GM18951 (cell line): Measurements from ENCODE around the gene MFSD12.

Experiments
- POLR2A ChIP-seq: IDR thresholded peaks from 4 replicates; pipeline ENCODE4 v1.6.1; 2011; ENCODE audit warnings: mild to moderate bottlenecking; ENCODE audit not compliant: insufficient read length, insufficient read depth; ENCODE audit errors: extremely low read depth
- in situ Hi-C: fragments of 300-500 bp; cut with MboI; formaldehyde crosslinking; loops from one replicate; pipeline ENCODE4 v1.12.0; 2022; ENCODE audit warnings: low sequenced_read_pairs, mixed read lengths, inconsistent platforms; ENCODE audit not compliant: unreplicated experiment

Gene MFSD12

DNA sequence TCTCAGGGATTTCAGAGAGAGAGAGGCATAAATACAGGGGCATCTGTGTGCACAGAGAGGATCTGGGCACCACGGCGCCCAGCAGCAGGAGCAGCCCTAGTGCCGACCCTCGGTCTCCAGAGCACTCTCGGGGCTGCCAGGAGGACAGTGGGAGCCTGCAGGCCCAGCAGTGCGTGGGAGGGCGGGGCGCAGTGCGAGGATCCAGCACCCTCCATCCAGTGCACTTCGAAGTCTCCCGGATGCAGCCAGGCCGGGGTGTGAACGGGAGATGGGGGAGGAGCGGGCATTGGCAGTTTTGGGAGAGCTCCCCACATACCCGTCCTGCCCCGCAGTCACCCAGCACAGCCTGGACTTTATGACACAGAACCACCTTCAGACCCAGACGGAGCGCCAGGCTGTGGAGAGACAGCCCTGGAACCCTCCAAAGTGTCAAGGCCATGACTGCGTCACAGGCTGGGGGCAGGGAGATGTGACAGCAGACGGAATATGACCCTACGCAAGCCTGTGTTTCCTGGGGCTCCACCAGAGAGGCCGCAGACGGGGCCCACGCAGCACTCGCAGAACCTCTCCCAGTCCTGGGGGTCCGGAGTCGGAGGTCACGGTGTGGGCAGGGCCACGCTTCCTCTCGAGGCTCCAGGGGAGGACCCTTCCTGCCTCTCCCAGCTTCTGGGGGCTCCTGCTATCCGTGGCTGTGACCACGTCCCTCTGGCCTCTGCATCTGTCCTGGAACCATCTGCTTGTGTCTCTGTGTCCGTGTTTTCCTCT lies 33.1 kb downstream of the MFSD12 start:
- no peak for TF ChIP-seq POLR2A
- in situ Hi-C loops, result no loop called here

DNA sequence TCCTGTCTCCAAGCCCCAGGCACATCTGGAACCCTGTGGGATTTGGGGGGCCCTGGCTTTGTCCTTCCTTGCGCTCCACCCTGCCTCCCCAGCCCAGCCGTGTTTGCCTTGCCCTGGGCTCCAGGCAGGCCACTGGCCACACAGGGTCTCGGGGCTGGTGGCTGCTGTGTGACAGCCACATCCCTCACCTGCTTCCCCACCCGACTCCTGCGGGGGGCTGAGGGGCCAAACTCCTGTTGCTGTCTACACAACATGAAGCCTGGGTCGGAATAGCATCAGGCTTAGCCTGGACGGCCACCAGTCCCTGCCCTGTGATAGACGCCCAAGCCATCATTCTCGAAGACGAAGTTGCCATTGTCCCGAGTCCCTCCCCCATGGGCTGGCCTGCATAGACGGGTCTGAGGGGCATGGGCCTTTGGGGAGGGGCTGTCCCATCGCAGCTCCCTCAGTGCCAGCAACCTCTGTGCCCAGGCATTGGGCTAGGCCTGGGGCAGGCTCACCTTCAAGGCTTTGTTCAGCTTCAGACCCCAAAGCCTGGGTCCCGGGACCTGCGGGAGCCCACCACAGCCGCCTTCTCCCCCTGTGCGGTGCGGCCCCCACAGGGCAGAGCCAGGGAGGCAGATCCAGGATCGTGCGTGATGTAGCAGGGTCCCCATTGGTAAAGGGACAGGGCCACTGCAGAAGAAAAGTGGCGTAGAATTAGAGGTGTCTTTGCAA lies 33.9 kb downstream of the MFSD12 start:
- in situ Hi-C loops, result no loop called here
- TF ChIP-seq POLR2A, result no peak

DNA sequence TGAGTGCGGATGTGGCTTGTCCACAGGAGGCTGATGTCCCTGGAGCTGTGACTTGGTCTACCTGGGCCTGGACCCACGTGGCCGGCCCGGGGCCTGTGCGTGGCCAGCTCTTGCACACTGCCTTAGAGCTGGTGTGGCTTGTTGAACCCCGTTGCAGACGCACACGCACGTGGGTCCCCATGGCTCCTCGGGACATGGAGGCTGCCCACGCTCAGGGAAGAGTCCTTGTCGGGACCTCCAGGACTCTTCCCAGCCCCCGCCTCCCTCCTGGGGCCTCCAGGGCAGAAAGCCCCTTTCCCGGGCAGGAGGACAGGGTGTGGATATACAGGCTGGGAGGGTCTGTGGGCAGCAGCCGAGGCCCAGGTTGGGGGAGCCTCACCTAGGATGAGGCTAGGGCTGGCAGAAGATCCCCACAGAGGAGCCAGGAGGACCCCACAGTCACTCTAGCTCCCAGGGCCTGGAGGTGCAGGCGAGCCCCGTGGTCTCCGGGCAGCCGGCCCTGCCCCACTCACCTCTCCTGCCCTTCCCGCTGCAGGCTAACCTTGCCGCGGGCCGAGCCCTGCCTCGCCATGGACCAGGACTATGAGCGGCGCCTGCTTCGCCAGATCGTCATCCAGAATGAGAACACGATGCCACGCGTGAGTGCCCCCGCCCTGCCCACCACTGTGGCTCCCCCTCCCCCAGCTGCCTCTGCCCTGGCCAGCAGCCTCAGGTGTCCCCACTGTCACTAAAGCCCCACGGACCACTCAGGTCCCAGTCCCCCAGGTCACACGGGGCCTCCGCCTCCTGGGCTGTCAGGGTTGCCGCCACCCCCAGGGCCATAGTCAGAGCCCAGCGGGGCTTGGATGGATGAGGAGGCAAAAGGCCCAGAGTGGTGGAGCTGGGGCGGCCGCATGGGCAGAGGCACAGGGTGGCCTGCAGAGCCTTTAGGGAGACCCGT lies 34.7 kb downstream of the MFSD12 start:
- no peak for TF ChIP-seq POLR2A
- in situ Hi-C loops, result no loop called here

DNA sequence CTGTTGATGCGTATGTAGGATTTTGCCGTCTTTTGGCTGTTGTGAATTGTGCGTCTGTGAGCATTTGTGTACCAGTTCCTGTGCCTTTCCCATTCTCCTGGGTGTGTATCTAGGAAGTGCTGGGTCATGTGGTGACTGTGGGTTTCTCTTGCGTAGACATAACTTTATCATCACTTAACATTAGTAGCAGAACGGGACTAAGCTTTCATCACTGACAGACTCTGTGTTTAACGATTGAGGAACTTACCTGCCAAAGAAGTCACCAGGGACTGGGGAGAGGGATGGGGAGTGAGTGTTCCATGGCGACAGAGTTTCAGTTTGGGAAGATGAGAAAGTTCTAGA lies 36.3 kb downstream of the MFSD12 start:
- in situ Hi-C loops, result no loop called here
- TF ChIP-seq POLR2A, result no peak

DNA sequence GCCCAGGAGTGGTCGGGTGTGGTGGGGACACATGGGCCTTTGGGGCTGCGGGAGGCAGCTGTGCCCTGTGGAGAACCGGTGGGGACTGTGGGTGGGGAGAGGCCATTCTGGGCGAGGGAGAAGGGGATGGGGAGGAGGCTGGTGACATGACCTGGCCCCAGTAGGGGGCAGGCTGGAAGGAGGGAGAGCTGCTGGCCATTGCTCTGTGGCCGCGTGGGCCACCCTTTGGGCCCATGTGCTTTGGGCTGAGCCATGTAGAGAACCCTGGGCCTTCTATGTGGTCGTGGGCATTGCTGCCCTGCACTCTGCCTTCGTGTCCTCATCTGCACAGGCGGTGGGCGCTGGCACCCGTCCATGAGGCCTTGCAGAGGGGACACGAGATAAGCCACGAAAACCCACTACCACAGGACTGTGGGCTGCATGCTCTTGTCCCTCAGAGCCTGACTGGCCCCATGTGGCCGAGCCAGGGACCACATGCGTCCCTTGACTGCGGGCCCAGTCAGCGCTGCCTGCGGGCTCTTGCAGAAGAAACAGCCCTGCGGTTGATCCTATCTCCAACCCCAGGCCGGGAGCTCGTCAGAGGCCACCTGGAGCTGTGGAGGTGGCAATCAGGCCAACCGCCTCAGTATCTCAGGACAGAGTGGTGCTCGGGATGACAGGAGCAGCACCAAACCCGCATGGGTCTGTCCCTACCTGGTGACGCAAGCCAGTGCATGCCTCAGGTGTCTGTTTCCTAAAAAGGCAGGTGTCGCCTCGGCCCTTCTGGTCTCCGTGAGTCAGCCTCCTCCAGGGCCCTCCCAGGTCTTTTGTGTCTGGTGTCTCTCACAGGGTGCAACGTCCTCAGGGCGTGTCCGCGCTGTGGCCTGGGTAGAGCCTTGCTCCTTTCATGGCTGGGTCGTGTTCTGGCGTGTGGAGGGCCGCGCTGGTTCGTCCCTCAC lies 37.0 kb downstream of the MFSD12 start:
- no peak for TF ChIP-seq POLR2A
- in situ Hi-C loops, result no loop called here

DNA sequence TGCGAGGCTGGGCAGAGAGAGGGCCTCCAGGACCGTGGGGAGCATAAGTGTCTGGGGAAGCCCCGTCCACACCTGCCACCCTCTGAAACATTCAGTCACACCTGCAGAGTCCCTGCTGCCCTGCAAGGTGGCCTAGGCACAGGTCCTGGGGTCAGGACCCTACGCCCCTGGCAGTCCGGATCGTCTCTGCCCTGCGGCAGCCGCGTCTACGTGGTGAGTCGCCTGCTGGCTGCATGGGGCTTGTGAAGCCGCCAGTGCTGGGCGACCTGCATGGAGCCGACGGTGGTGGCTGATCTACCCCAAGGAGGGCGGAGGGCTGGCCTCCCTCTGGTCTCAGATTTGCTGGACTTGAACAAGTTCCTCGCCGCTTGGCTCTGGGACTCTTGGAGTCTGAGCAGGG lies 38.3 kb downstream of the MFSD12 start:
- in situ Hi-C loops, result no loop called here
- TF ChIP-seq POLR2A, result no peak

DNA sequence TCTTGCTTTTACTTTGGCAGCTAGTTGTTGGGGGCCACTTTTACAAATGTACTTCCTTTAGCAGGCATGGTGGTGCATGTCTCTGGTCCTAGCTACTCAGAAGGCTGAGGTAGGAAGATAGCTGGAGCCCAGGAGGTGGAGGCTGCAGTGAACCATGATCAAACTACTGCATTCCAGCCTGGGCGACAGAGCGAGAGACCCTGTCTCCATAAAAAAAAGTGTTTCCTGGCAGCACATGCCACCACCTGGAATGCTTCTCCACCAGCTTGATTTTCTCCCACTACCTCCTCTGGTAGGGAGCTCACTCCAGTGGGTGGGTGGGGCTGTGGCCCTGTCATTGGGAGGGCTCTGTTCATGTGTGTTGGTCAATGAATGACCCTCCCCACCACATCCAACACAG lies 38.7 kb downstream of the MFSD12 start:
- TF ChIP-seq POLR2A, result no peak
- in situ Hi-C loops, result no loop called here

DNA sequence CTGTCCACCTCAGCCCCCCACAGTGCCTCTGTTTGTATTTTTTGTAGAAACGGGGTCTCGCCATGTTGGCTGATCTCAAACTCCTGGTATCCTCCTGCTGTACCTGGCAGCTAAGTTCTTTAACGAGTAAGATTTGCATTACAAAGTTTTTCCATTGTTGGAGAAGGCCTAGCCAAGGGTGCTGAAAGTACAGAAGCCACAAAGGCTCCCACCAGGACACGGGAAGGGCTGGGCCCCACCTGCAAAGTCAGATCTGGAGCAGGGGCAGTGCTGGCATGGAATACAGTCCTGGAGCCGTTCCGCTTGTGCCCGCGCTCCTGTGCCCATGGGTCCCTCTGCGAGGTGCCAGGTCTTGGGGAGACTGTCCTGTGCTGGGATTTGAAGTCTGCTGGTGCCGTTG lies 39.1 kb downstream of the MFSD12 start:
- TF ChIP-seq POLR2A, result no peak
- in situ Hi-C loops, result no loop called here

DNA sequence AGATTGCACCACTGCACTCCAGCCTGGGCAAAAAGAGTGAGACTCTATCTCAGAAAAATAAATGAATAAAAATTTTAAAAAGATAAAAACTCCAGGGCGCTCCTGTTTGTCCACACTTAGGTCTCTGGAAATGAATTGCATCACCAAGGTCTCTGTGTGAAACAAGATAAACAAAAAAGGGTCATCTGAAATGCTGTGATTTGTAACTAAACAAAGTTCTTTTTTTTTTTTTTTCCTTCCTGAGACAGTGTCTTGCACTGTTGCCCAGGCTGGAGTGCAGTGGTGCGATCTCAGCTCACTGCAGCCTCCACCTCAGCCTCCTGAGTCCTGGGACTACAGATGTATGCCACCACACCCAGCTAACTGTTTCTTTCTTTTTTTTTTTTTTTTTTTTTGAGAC lies 39.7 kb downstream of the MFSD12 start:
- in situ Hi-C loops, result no loop called here
- no peak for TF ChIP-seq POLR2A

DNA sequence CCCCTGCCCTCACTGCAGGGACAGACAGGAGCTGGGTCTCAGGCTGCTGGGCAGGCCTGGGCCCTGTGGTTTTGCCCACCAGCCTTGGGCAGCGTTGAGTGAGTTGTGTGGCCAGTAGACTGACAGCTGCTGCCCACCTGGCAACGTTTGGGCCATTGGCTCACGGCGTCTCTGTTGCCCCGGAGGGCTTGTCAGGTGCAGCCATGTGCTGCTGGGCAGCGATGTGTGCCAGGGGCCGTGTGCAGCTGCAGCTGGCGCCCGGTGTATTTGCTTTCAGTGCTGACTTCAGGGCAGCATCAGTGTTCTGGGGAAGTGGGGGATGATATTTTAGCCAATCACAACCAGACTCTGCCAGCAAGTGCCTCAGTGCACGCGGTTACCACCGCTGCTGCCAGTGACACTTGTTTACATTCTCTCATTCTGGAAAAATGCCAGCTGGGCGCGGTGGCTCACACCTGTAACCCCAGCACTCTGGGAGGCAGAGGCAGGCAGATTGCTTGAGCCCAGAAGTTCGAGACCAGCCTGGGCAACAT lies 40.6 kb downstream of the MFSD12 start:
- in situ Hi-C loops, result no loop called here
- TF ChIP-seq POLR2A, result no peak

DNA sequence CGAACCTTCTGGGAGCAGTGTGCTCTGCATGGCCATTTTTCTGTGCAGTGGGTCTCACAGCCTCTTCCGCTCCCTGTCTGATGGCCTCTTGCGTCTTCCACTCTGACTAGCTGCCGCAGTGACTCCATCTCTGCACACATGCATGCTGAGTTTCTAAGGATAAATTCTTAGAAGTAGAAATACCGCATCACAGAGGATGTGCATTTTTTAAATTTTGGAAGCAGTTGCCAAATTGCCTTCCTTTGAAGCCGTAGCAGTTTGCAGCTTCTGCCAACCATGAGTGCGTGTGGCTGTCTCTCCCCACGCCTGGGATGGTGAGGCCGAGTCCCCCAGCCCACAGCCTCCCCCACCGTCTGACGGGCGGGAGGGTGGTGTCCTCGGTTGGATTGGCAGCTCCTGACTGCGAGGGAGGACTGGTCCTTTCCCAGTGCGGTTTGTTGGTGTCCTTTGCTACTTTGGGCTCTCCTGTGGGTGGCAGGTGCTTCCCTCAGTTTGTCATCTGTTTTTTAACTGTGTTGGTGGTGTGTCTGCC lies 41.4 kb downstream of the MFSD12 start:
- TF ChIP-seq POLR2A, result no peak
- in situ Hi-C loops, result no loop called here

DNA sequence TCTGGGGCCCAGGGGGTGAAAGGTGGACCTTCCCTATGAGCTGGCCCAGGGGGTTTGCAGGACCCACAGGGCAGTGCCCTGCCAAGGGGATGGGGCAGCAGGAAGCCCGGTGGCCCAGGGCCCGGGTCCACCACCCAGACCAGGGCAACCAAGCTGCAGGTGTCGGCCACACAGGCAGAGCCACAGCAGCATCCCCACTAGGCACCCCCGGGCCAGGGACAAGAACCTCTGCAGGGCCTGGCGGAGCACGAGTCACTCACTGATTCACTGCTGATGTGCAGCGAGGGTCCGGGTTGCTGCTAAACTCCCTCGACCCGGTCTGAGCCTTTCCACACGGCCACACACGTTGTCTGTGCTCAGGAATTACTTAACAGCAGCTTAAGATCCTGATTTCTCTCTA lies 42.5 kb downstream of the MFSD12 start:
- no peak for TF ChIP-seq POLR2A
- in situ Hi-C loops, result no loop called here
